ENCODE data around the gene USP40.

The USP40 gene

GRCh38 chr2:233528182-233528581 lies 38.4 kb downstream of the USP40 start:
- no peak for DNase-seq (ENCODE audit: low read depth, low spot score)
- in situ Hi-C loops (cut with HindIII; ENCODE audit: low sequenced_read_pairs), result no loop called here
- TF ChIP-seq CTCF (IDR thresholded peaks at IDR 0.05; ENCODE audit: low read depth, low read length), result no peak
- no peak overlapping the region for H3K4me3 ChIP-seq (ENCODE audit: low read depth, low read length)

DNA sequence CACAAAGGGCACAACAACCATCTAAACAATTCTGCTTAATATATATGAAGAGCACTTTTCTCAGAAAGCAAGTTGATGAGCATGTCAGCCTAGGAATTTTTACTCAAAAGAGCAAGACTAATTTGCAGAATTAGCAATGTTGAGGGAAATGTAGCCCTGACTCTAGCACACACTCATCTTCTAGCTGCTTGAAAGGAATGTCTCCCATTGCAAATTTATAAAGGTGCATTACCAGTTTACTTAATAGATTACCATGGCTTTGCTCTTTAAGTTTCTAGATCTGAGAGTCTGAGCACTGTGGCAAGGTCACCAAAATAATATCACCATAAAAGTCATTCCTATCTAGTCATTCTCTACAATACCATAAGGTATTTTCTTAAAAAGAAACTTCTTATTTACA lies 40.8 kb downstream of the USP40 start:
- TF ChIP-seq CTCF (IDR thresholded peaks at IDR 0.05; ENCODE audit: low read depth, low read length), result no peak
- no peak overlapping the region for H3K4me3 ChIP-seq (ENCODE audit: low read depth, low read length)
- DNase-seq (ENCODE audit: low read depth, low spot score), result no peak
- in situ Hi-C loops (cut with HindIII; ENCODE audit: low sequenced_read_pairs), result no loop called here

DNA sequence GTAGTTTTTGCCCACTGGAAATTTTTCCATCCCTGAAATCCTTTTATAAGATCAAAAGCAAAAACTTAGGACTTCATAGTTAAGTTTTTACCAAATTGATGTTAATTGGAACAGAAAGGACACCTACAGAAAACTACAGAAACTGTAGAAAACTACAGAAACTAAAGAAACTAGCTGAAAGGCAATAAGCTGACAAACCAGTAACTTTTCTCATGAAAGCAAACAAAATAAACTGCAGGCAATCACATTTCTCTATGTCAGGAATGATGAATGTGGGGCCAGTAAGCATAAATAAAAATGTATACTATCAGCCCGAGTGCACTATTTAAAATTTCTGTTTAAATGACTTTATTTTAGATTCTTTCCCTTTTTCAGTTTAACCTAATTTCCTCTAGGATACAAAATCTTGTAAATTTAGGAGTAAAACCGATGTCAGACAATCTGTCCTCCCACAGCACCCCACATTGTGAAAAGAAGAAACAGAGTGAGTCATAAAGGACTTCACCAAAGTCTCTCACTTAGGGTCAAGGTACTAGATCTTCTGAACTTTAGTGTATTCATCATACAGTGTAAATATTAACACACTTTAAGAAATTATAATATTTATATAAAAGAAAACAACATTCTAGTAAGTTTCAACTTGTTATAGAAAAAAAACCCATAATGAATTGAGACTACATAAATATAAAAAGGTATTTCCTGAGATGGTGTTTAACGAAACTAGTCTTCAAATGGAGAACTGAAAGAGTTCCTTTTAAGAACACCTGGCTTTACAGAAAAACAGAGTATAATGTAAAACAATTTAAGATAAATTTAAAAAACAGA lies 46.6 kb downstream of the USP40 start:
- in situ Hi-C loops (cut with HindIII; ENCODE audit: low sequenced_read_pairs), result no loop called here
- TF ChIP-seq CTCF (IDR thresholded peaks at IDR 0.05; ENCODE audit: low read depth, low read length), result no peak
- no peak for DNase-seq (ENCODE audit: low read depth, low spot score)

DNA sequence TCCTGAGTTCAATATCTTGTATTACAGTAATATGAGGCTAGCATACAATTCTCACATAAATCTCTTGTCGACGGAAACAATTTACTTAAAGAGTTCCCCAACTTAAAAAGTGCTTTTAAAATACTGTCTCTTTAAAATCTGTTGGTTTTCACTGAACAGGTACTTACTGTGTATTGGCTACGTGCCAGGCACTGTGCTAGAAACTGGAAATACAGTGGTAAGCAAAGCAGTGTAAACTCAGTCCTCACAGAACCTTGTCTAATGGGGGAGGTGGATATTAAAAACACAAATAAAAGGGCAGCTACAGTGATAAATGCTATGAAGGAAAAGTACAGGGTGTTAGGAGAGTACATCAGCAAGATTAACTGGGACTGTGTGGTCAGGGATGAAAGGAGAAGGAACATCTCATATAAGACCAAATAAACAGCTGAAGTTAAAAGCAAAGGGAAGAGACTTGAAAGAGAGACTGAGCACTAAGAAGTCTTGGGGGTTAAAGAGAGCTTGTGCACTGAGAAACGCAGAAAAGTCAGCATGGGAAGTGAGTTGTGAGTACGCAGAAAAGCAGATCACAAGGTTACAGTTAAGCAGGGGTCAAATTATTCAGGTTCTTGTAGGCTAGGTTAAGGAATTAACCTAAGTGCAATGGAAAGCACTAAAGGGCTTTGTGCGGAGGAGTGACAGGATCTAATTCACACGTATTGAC lies 52.5 kb downstream of the USP40 start:
- no peak for TF ChIP-seq CTCF (IDR thresholded peaks at IDR 0.05; ENCODE audit: low read depth, low read length)
- H3K4me3 ChIP-seq (ENCODE audit: low read depth, low read length), result no peak overlapping the region
- in situ Hi-C loops (cut with HindIII; ENCODE audit: low sequenced_read_pairs), result no loop called here
- no peak for DNase-seq (ENCODE audit: low read depth, low spot score)

More for the DNA sequence above, 46.6 kb downstream of the USP40 start:
- H3K4me3 ChIP-seq (ENCODE audit: low read depth, low read length), result no peak overlapping the region

DNA sequence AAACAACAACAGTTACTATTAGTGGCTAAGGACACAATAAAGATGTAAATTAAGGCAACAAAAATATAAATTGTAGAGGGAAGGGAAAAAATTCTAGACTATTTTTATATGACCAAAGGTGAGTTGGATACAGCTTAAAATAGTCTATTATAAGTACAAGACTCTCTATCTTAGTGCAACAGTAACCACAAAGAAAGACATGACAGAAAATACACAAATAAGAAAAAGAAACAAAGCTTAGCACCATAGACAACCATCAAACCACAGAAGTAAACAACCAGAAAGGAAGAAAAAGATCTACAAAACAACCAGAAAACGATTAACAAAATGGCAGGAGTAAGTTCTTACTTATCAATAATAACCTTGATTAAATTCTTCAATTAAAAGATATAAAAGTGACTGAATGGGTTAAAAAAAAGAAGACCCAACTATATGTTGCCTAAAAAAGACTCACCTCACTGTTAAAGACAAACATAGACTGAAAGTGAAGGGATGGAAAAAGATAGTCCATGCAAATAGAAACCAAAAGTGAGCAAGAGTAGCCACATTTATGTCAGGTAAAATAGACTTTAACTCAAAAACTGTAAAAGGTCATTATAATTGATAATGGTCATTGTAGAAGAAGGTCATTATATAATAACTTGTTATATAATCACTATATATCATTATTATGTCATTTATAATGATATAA lies 62.5 kb downstream of the USP40 start:
- no peak for DNase-seq (ENCODE audit: low read depth, low spot score)
- in situ Hi-C loops (cut with HindIII; ENCODE audit: low sequenced_read_pairs), result no loop called here
- no peak for TF ChIP-seq CTCF (IDR thresholded peaks at IDR 0.05; ENCODE audit: low read depth, low read length)
- no peak overlapping the region for H3K4me3 ChIP-seq (ENCODE audit: low read depth, low read length)

GRCh38 chr2:233503481-233503880 lies 63.1 kb downstream of the USP40 start:
- in situ Hi-C loops (cut with HindIII; ENCODE audit: low sequenced_read_pairs), result no loop called here
- no peak for TF ChIP-seq CTCF (IDR thresholded peaks at IDR 0.05; ENCODE audit: low read depth, low read length)
- DNase-seq (ENCODE audit: low read depth, low spot score), result no peak
- H3K4me3 ChIP-seq (ENCODE audit: low read depth, low read length), result no peak overlapping the region
